ENCODE results near the gene ZBTB7C.

The ZBTB7C gene

GRCh38 chr18:48116017-48116416 is 293.2 kb downstream of the ZBTB7C start:
- FAIRE-seq, result no peak
- no peak for DNase-seq (ENCODE audit: insufficient read length, low spot score)
- TF ChIP-seq POLR2AphosphoS5 (IDR thresholded peaks at IDR 0.05; ENCODE audit: low read depth, low read length) (no peak), POLR2A (IDR thresholded peaks at IDR 0.05; ENCODE audit: low read depth, low read length) (no peak), PAX5 (IDR thresholded peaks at IDR 0.05; ENCODE audit: insufficient read depth, low read length, severe bottlenecking) (no peak), POU2F2 (IDR thresholded peaks at IDR 0.05; ENCODE audit: low read depth, low read length) (no peak), SPI1 (IDR thresholded peaks at IDR 0.05; ENCODE audit: low read depth, low read length) (no peak), TAF1 (IDR thresholded peaks at IDR 0.05; ENCODE audit: low read depth, low read length) (no peak)

GRCh38 chr18:48113691-48114090 is 295.5 kb downstream of the ZBTB7C start:
- no peak for TF ChIP-seq PAX5 (IDR thresholded peaks at IDR 0.05; ENCODE audit: insufficient read depth, low read length, severe bottlenecking)
- no peak for TF ChIP-seq POLR2A (IDR thresholded peaks at IDR 0.05; ENCODE audit: low read depth, low read length)
- no peak for TF ChIP-seq POU2F2 (IDR thresholded peaks at IDR 0.05; ENCODE audit: low read depth, low read length)
- TF ChIP-seq SPI1 (IDR thresholded peaks at IDR 0.05; ENCODE audit: low read depth, low read length), result no peak
- no peak for TF ChIP-seq POLR2AphosphoS5 (IDR thresholded peaks at IDR 0.05; ENCODE audit: low read depth, low read length)
- TF ChIP-seq TAF1 (IDR thresholded peaks at IDR 0.05; ENCODE audit: low read depth, low read length), result no peak
- DNase-seq (ENCODE audit: insufficient read length, low spot score) (no peak), FAIRE-seq (no peak)

GRCh38 chr18:48111587-48111986 is 297.6 kb downstream of the ZBTB7C start:
- FAIRE-seq (no peak), DNase-seq (ENCODE audit: insufficient read length, low spot score) (no peak)
- TF ChIP-seq POU2F2 (IDR thresholded peaks at IDR 0.05; ENCODE audit: low read depth, low read length), result no peak
- no peak for TF ChIP-seq POLR2AphosphoS5 (IDR thresholded peaks at IDR 0.05; ENCODE audit: low read depth, low read length)
- TF ChIP-seq SPI1 (IDR thresholded peaks at IDR 0.05; ENCODE audit: low read depth, low read length), result no peak
- TF ChIP-seq PAX5 (IDR thresholded peaks at IDR 0.05; ENCODE audit: insufficient read depth, low read length, severe bottlenecking), result no peak
- no peak for TF ChIP-seq POLR2A (IDR thresholded peaks at IDR 0.05; ENCODE audit: low read depth, low read length)
- TF ChIP-seq TAF1 (IDR thresholded peaks at IDR 0.05; ENCODE audit: low read depth, low read length), result no peak

- no peak for FAIRE-seq
- TF ChIP-seq POLR2AphosphoS5 (IDR thresholded peaks at IDR 0.05; ENCODE audit: low read depth, low read length) (no peak), TAF1 (IDR thresholded peaks at IDR 0.05; ENCODE audit: low read depth, low read length) (no peak), POU2F2 (IDR thresholded peaks at IDR 0.05; ENCODE audit: low read depth, low read length) (no peak), PAX5 (IDR thresholded peaks at IDR 0.05; ENCODE audit: insufficient read depth, low read length, severe bottlenecking) (no peak), SPI1 (IDR thresholded peaks at IDR 0.05; ENCODE audit: low read depth, low read length) (no peak), POLR2A (IDR thresholded peaks at IDR 0.05; ENCODE audit: low read depth, low read length) (no peak)
- no peak for DNase-seq (ENCODE audit: insufficient read length, low spot score)
Observed at GRCh38 chr18:48110797-48111196, 298.4 kb downstream of the ZBTB7C start.

GRCh38 chr18:48109961-48110493 is 299.2 kb downstream of the ZBTB7C start:
- DNase-seq (ENCODE audit: insufficient read length, low spot score) (no peak), FAIRE-seq (no peak)
- TF ChIP-seq POLR2AphosphoS5 (IDR thresholded peaks at IDR 0.05; ENCODE audit: low read depth, low read length), result no peak
- no peak for TF ChIP-seq POLR2A (IDR thresholded peaks at IDR 0.05; ENCODE audit: low read depth, low read length)
- TF ChIP-seq PAX5 (IDR thresholded peaks at IDR 0.05; ENCODE audit: insufficient read depth, low read length, severe bottlenecking), result no peak
- TF ChIP-seq SPI1 (IDR thresholded peaks at IDR 0.05; ENCODE audit: low read depth, low read length), result no peak
- TF ChIP-seq POU2F2 (IDR thresholded peaks at IDR 0.05; ENCODE audit: low read depth, low read length), result no peak

- DNase-seq (ENCODE audit: insufficient read length, low spot score), result no peak
- no peak for FAIRE-seq
- no peak for TF ChIP-seq SPI1 (IDR thresholded peaks at IDR 0.05; ENCODE audit: low read depth, low read length)
- TF ChIP-seq TAF1 (IDR thresholded peaks at IDR 0.05; ENCODE audit: low read depth, low read length), result no peak
- no peak for TF ChIP-seq POLR2A (IDR thresholded peaks at IDR 0.05; ENCODE audit: low read depth, low read length)
- TF ChIP-seq PAX5 (IDR thresholded peaks at IDR 0.05; ENCODE audit: insufficient read depth, low read length, severe bottlenecking), result no peak
- no peak for TF ChIP-seq POLR2AphosphoS5 (IDR thresholded peaks at IDR 0.05; ENCODE audit: low read depth, low read length)
- TF ChIP-seq POU2F2 (IDR thresholded peaks at IDR 0.05; ENCODE audit: low read depth, low read length), result no peak
Observed at GRCh38 chr18:48108136-48108535, 301.0 kb downstream of the ZBTB7C start.

- DNase-seq (ENCODE audit: insufficient read length, low spot score) (no peak), FAIRE-seq (no peak)
- TF ChIP-seq PAX5 (IDR thresholded peaks at IDR 0.05; ENCODE audit: insufficient read depth, low read length, severe bottlenecking) (no peak), POLR2AphosphoS5 (IDR thresholded peaks at IDR 0.05; ENCODE audit: low read depth, low read length) (no peak), POLR2A (IDR thresholded peaks at IDR 0.05; ENCODE audit: low read depth, low read length) (no peak), TAF1 (IDR thresholded peaks at IDR 0.05; ENCODE audit: low read depth, low read length) (no peak), SPI1 (IDR thresholded peaks at IDR 0.05; ENCODE audit: low read depth, low read length) (no peak), POU2F2 (IDR thresholded peaks at IDR 0.05; ENCODE audit: low read depth, low read length) (no peak)
Observed at GRCh38 chr18:48106976-48107781, 302.0 kb downstream of the ZBTB7C start.

GRCh38 chr18:48106498-48106897 is 302.7 kb downstream of the ZBTB7C start:
- no peak for FAIRE-seq
- TF ChIP-seq POU2F2 (IDR thresholded peaks at IDR 0.05; ENCODE audit: low read depth, low read length) (no peak), POLR2A (IDR thresholded peaks at IDR 0.05; ENCODE audit: low read depth, low read length) (no peak), SPI1 (IDR thresholded peaks at IDR 0.05; ENCODE audit: low read depth, low read length) (no peak), TAF1 (IDR thresholded peaks at IDR 0.05; ENCODE audit: low read depth, low read length) (no peak), POLR2AphosphoS5 (IDR thresholded peaks at IDR 0.05; ENCODE audit: low read depth, low read length) (no peak), PAX5 (IDR thresholded peaks at IDR 0.05; ENCODE audit: insufficient read depth, low read length, severe bottlenecking) (no peak)

GRCh38 chr18:48105317-48105716 is 303.9 kb downstream of the ZBTB7C start:
- DNase-seq (ENCODE audit: insufficient read length, low spot score) (no peak), FAIRE-seq (no peak)

More at GRCh38 chr18:48106498-48106897, 302.7 kb downstream of the ZBTB7C start:
- DNase-seq (ENCODE audit: insufficient read length, low spot score), result no peak

More at GRCh38 chr18:48105317-48105716, 303.9 kb downstream of the ZBTB7C start:
- TF ChIP-seq PAX5 (IDR thresholded peaks at IDR 0.05; ENCODE audit: insufficient read depth, low read length, severe bottlenecking) (no peak), SPI1 (IDR thresholded peaks at IDR 0.05; ENCODE audit: low read depth, low read length) (no peak)

All from GM12891 (cell line).